ENCODE results near the gene ZNF808. TPM values are rescaled to one million over a fixed set of nuclear protein-coding genes. Genes with fewer than 3 reads are reported as not detected.
"Not testable (repeated sequence)": the region's sequence is repeated elsewhere in the genome, so short reads cannot be mapped to it uniquely, and the experiment has no call there.

The ZNF808 gene
- total RNA-seq, 1 donor from 2014 or later: 41.6 TPM

- DNase-seq (ENCODE audit: low spot score, unreplicated experiment): no peak
- no peak for TF ChIP-seq CTCF (IDR thresholded peaks at IDR 0.05; ENCODE audit: unreplicated experiment)
- peaks cover 6% of the 10 kb centered on the region for H3K4me1 Mint-ChIP-seq (ENCODE audit: low read depth)
- no peaks in the 10 kb centered on the region for H3K27me3 Mint-ChIP-seq
- no peak overlapping the region for H3K4me3 Mint-ChIP-seq (ENCODE audit: low read depth)
- no peaks in the 10 kb centered on the region for H3K9me3 Mint-ChIP-seq (ENCODE audit: low read depth)
- H3K27ac Mint-ChIP-seq: no peak overlapping the region
- H3K36me3 Mint-ChIP-seq (ENCODE audit: insufficient read depth): no peaks in the 10 kb centered on the region
Observed at GRCh38 chr19:52494518-52494917, 33.0 kb upstream of the ZNF808 start.

GRCh38 chr19:52498571-52498970 is 28.9 kb upstream of the ZNF808 start:
- H3K27ac Mint-ChIP-seq: no peak overlapping the region
- H3K27me3 Mint-ChIP-seq: peaks cover 3% of the 10 kb centered on the region
- DNase-seq (ENCODE audit: low spot score, unreplicated experiment): no peak
- peaks cover 2% of the 10 kb centered on the region for H3K36me3 Mint-ChIP-seq (ENCODE audit: insufficient read depth)
- H3K4me3 Mint-ChIP-seq (ENCODE audit: low read depth): no peak overlapping the region
- H3K4me1 Mint-ChIP-seq (ENCODE audit: low read depth): peaks cover 2% of the 10 kb centered on the region
- TF ChIP-seq CTCF (IDR thresholded peaks at IDR 0.05; ENCODE audit: unreplicated experiment): no peak
- no peaks in the 10 kb centered on the region for H3K9me3 Mint-ChIP-seq (ENCODE audit: low read depth)

GRCh38 chr19:52500474-52500873 is 27.0 kb upstream of the ZNF808 start:
- DNase-seq (ENCODE audit: low spot score, unreplicated experiment); H3K27ac Mint-ChIP-seq; H3K4me3 Mint-ChIP-seq (ENCODE audit: low read depth); H3K9me3 Mint-ChIP-seq (ENCODE audit: low read depth); H3K27me3 Mint-ChIP-seq; H3K4me1 Mint-ChIP-seq (ENCODE audit: low read depth); H3K36me3 Mint-ChIP-seq (ENCODE audit: insufficient read depth): not testable (repeated sequence)

- not testable (repeated sequence) for H3K27me3 Mint-ChIP-seq; H3K4me3 Mint-ChIP-seq (ENCODE audit: low read depth); H3K36me3 Mint-ChIP-seq (ENCODE audit: insufficient read depth); DNase-seq (ENCODE audit: low spot score, unreplicated experiment); H3K4me1 Mint-ChIP-seq (ENCODE audit: low read depth); H3K9me3 Mint-ChIP-seq (ENCODE audit: low read depth); H3K27ac Mint-ChIP-seq
Observed at GRCh38 chr19:52500991-52501390, 26.5 kb upstream of the ZNF808 start.

GRCh38 chr19:52507266-52507665 is 20.2 kb upstream of the ZNF808 start:
- Mint-ChIP-seq H3K27ac (no peak overlapping the region), H3K27me3 (no peaks in the 10 kb centered on the region), H3K4me1 (ENCODE audit: low read depth) (no peaks in the 10 kb centered on the region), H3K36me3 (ENCODE audit: insufficient read depth) (peaks cover 13% of the 10 kb centered on the region), H3K9me3 (ENCODE audit: low read depth) (no peaks in the 10 kb centered on the region), H3K4me3 (ENCODE audit: low read depth) (no peak overlapping the region)
- no peak for DNase-seq (ENCODE audit: low spot score, unreplicated experiment)
- no peak for TF ChIP-seq CTCF (IDR thresholded peaks at IDR 0.05; ENCODE audit: unreplicated experiment)

- H3K4me1 Mint-ChIP-seq (ENCODE audit: low read depth): peaks cover 41% of the 10 kb centered on the region
- H3K9me3 Mint-ChIP-seq (ENCODE audit: low read depth): no peaks in the 10 kb centered on the region
- H3K27me3 Mint-ChIP-seq: no peaks in the 10 kb centered on the region
- H3K27ac Mint-ChIP-seq: peak overlapping the region; percentile 87
- peak; percentile 38 for TF ChIP-seq CTCF (IDR thresholded peaks at IDR 0.05; ENCODE audit: unreplicated experiment)
- H3K36me3 Mint-ChIP-seq (ENCODE audit: insufficient read depth): peaks cover 10% of the 10 kb centered on the region
- DNase-seq (ENCODE audit: low spot score, unreplicated experiment): no peak
- H3K4me3 Mint-ChIP-seq (ENCODE audit: low read depth): no peak overlapping the region
Observed at GRCh38 chr19:52516191-52516590, 11.3 kb upstream of the ZNF808 start.

All from progenitor cell of endocrine pancreas (in vitro differentiated cells).